ENCODE results near the gene PIK3CD. TPM values are rescaled to one million over a fixed set of nuclear protein-coding genes. Genes with fewer than 3 reads are reported as not detected.

The PIK3CD gene
- total RNA-seq, 1 donor, result 3.0 TPM

GRCh38 chr1:9696793-9697192 is 45.3 kb downstream of the PIK3CD start:
- no peak for TF ChIP-seq CTCF (IDR thresholded peaks at IDR 0.05; ENCODE audit: insufficient read depth, low read length)
- no peak overlapping the region for H3K4me3 ChIP-seq (ENCODE audit: low read depth, low read length)
- no peak for DNase-seq (ENCODE audit: low read depth)

GRCh38 chr1:9699361-9699760 is 47.8 kb downstream of the PIK3CD start:
- TF ChIP-seq CTCF (IDR thresholded peaks at IDR 0.05; ENCODE audit: insufficient read depth, low read length), result no peak
- H3K4me3 ChIP-seq (ENCODE audit: low read depth, low read length), result no peak overlapping the region
- DNase-seq (ENCODE audit: low read depth), result no peak

- DNase-seq (ENCODE audit: low read depth), result peak; percentile 74
- TF ChIP-seq CTCF (IDR thresholded peaks at IDR 0.05; ENCODE audit: insufficient read depth, low read length), result no peak
- no peak overlapping the region for H3K4me3 ChIP-seq (ENCODE audit: low read depth, low read length)
These were observed 48.8 kb downstream of the PIK3CD start for GRCh38 chr1:9700340-9700739.

- no peak for TF ChIP-seq CTCF (IDR thresholded peaks at IDR 0.05; ENCODE audit: insufficient read depth, low read length)
- DNase-seq (ENCODE audit: low read depth), result peak; percentile 14
- no peak overlapping the region for H3K4me3 ChIP-seq (ENCODE audit: low read depth, low read length)
These were observed 50.1 kb downstream of the PIK3CD start for GRCh38 chr1:9701665-9702064.

GRCh38 chr1:9703165-9703509 is 51.6 kb downstream of the PIK3CD start:
- DNase-seq (ENCODE audit: low read depth), result no peak
- no peak for TF ChIP-seq CTCF (IDR thresholded peaks at IDR 0.05; ENCODE audit: insufficient read depth, low read length)

GRCh38 chr1:9703681-9704080 is 52.1 kb downstream of the PIK3CD start:
- no peak for DNase-seq (ENCODE audit: low read depth)
- no peak for TF ChIP-seq CTCF (IDR thresholded peaks at IDR 0.05; ENCODE audit: insufficient read depth, low read length)
- H3K4me3 ChIP-seq (ENCODE audit: low read depth, low read length), result no peak overlapping the region

More at GRCh38 chr1:9703165-9703509, 51.6 kb downstream of the PIK3CD start:
- no peak overlapping the region for H3K4me3 ChIP-seq (ENCODE audit: low read depth, low read length)

- peak; percentile 52 for DNase-seq (ENCODE audit: low read depth)
- no peak for TF ChIP-seq CTCF (IDR thresholded peaks at IDR 0.05; ENCODE audit: insufficient read depth, low read length)
- H3K4me3 ChIP-seq (ENCODE audit: low read depth, low read length), result no peak overlapping the region
These were observed 54.0 kb downstream of the PIK3CD start for GRCh38 chr1:9705337-9706093.
